Natural killer cell (primary cell): ENCODE data around the gene TANC1. TPM values are rescaled to one million over a fixed set of nuclear protein-coding genes. Genes with fewer than 3 reads are reported as not detected.

ENCODE experiments used
- ATAC-seq, 3 donors: fragments of 150-1000 bp in 2 of 3; fragments of 200-7000 bp in 1 of 3; cut with Tn5 transposase; 1 replicate in 1 of 3; 2 replicates in 2 of 3; pipeline ENCODE4 v1.10.0; 2021; ENCODE audit warnings: mild to moderate bottlenecking in 2 of 3, moderate library complexity in 2 of 3
- DNase-seq, 2 donors: peaks; one replicate each; pipeline versions ENCODE4 v3.0.0 to v3.0.0-alpha.2; 2013 to 2021; ENCODE audit warnings: mixed read lengths in 1 of 2
- H3K27ac ChIP-seq: one replicate; pipeline ENCODE4 v1.5.1; 2013; ENCODE audit warnings: mild to moderate bottlenecking, low read length
- H3K27me3 ChIP-seq: one replicate; pipeline ENCODE4 v1.6.1; 2013; ENCODE audit warnings: low read length; ENCODE audit not compliant: control insufficient read depth, insufficient read depth
- H3K36me3 ChIP-seq: one replicate; pipeline ENCODE4 v1.6.1; 2013; ENCODE audit warnings: low read length; ENCODE audit not compliant: control insufficient read depth, insufficient read depth
- H3K4me1 ChIP-seq: one replicate; pipeline ENCODE4 v1.6.1; 2013; ENCODE audit warnings: low read length; ENCODE audit not compliant: control insufficient read depth, insufficient read depth
- H3K4me3 ChIP-seq: one replicate; pipeline ENCODE4 v1.5.1; 2013; ENCODE audit warnings: low read length
- H3K9me3 ChIP-seq: one replicate; pipeline ENCODE4 v1.6.1; 2013; ENCODE audit warnings: low read length; ENCODE audit not compliant: control insufficient read depth, insufficient read depth
- H3K27ac Mint-ChIP-seq, 2 donors: one replicate each; pipeline ENCODE4 v1.8.0; 2022; ENCODE audit warnings: mild to moderate bottlenecking in 2 of 2, mixed read lengths in 2 of 2, moderate library complexity in 1 of 2
- H3K27me3 Mint-ChIP-seq, 2 donors: one replicate each; pipeline ENCODE4 v1.8.0; 2022; ENCODE audit warnings: low read depth in 2 of 2, mixed read lengths in 2 of 2
- H3K36me3 Mint-ChIP-seq: one replicate; pipeline ENCODE4 v1.8.0; 2022; ENCODE audit warnings: mixed read lengths
- H3K4me1 Mint-ChIP-seq, 2 donors: one replicate each; pipeline ENCODE4 v1.8.0; 2022; ENCODE audit warnings: mixed read lengths in 2 of 2
- H3K4me3 Mint-ChIP-seq: one replicate; pipeline ENCODE4 v1.8.0; 2022; ENCODE audit warnings: mild to moderate bottlenecking, moderate library complexity, mixed read lengths
- H3K9me3 Mint-ChIP-seq, 2 donors: one replicate each; pipeline ENCODE4 v1.8.0; 2022; ENCODE audit warnings: mixed read lengths in 2 of 2
- CTCF ChIP-seq: fragments of 200-600 bp; IDR thresholded peaks from one replicate; pipeline ENCODE4 v1.8.0; 2022; ENCODE audit warnings: antibody characterized with exemption
- whole genome bisulfite sequencing: methylation state at CpG from one replicate; pipeline ENCODE4 v1.1.7; 2013; ENCODE audit warnings: missing lambda C conversion rate; ENCODE audit not compliant: insufficient coverage; 5-methylcytosine and 5-hydroxymethylcytosine counted together
- intact Hi-C: fragments of 100-400 bp; cut with micrococcal nuclease; formaldehyde crosslinking; loops from one replicate; pipeline ENCODE4 v1.14.2; 2022
- total RNA-seq, 4 donors: library from RNA; stranded (reverse); fragments of 120-200 nt in 1 of 4; gene quantifications; one replicate each; pipeline versions ENCODE4 v1.2.3 to v1.2.4, GENCODE V29; 2013 to 2022

The TANC1 gene
- total RNA-seq, 3 donors from 2014 or later (not counting 1 experiment from before 2014, with no cell fraction given): 0.82 to 4.2 (median 1.1) TPM

GRCh38 chr2:158963071-158963470, 5.4 kb upstream of the TANC1 start:
- no peak for ATAC-seq
- intact Hi-C loops: no loop called here
- no peak for DNase-seq
- Mint-ChIP-seq H3K27ac (no peak overlapping the region), H3K4me3 (no peak overlapping the region), H3K9me3 (no peaks in the 10 kb centered on the region), H3K36me3 (no peaks in the 10 kb centered on the region), H3K4me1 (peaks cover 0 to 4% of the 10 kb centered on the region in 2 donors), H3K27me3 (peaks cover 12 to 25% of the 10 kb centered on the region in 2 donors)
- H3K27ac ChIP-seq: no peak overlapping the region
- H3K27me3 ChIP-seq: peaks cover 10% of the 10 kb centered on the region
- no peak overlapping the region for H3K4me3 ChIP-seq
- TF ChIP-seq CTCF: no peak
- H3K9me3 ChIP-seq: no peaks in the 10 kb centered on the region
- H3K4me1 ChIP-seq: peaks cover 4% of the 10 kb centered on the region
- no peaks in the 10 kb centered on the region for H3K36me3 ChIP-seq
- WGBS: 100% methylated on average over 1 of the region's 3 CpGs

GRCh38 chr2:158965107-158965506, 3.3 kb upstream of the TANC1 start:
- H3K4me3 ChIP-seq: no peak overlapping the region
- H3K27ac ChIP-seq: no peak overlapping the region
- DNase-seq (no peak), ATAC-seq (no peak)
- peaks cover 11 to 18% of the 10 kb centered on the region in 2 donors for H3K4me1 Mint-ChIP-seq
- no peaks in the 10 kb centered on the region for H3K36me3 Mint-ChIP-seq
- H3K9me3 ChIP-seq: no peaks in the 10 kb centered on the region
- no peak overlapping the region for H3K4me3 Mint-ChIP-seq
- no peak overlapping the region for H3K27ac Mint-ChIP-seq
- peaks cover 24 to 33% of the 10 kb centered on the region in 2 donors for H3K27me3 Mint-ChIP-seq
- intact Hi-C loops: no loop called here
- H3K9me3 Mint-ChIP-seq: no peaks in the 10 kb centered on the region
- peaks cover 20% of the 10 kb centered on the region for H3K4me1 ChIP-seq
- H3K27me3 ChIP-seq: peaks cover 17% of the 10 kb centered on the region
- H3K36me3 ChIP-seq: no peaks in the 10 kb centered on the region
- WGBS: 94% methylated on average over 3 of the region's 5 CpGs
- TF ChIP-seq CTCF: no peak

GRCh38 chr2:158965641-158966040, 2.8 kb upstream of the TANC1 start:
- WGBS: 92% methylated on average over 2 of the region's 3 CpGs
- intact Hi-C loops: no loop called here
- no peak for TF ChIP-seq CTCF

GRCh38 chr2:158966312-158966711, 2.1 kb upstream of the TANC1 start:
- Mint-ChIP-seq H3K9me3 (no peaks in the 10 kb centered on the region), H3K4me3 (no peak overlapping the region), H3K27ac (no peak overlapping the region), H3K4me1 (peaks cover 16 to 22% of the 10 kb centered on the region in 2 donors), H3K36me3 (no peaks in the 10 kb centered on the region), H3K27me3 (peaks cover 36 to 39% of the 10 kb centered on the region in 2 donors)
- no peaks in the 10 kb centered on the region for H3K9me3 ChIP-seq
- peaks cover 25% of the 10 kb centered on the region for H3K27me3 ChIP-seq
- no CpG with 5 or more reads among the region's 1 CpG for WGBS
- TF ChIP-seq CTCF: no peak
- H3K27ac ChIP-seq: no peak overlapping the region
- H3K36me3 ChIP-seq: no peaks in the 10 kb centered on the region
- intact Hi-C loops: no loop called here
- ATAC-seq (no peak), DNase-seq (no peak)
- H3K4me1 ChIP-seq: peaks cover 22% of the 10 kb centered on the region
- H3K4me3 ChIP-seq: no peak overlapping the region

More at GRCh38 chr2:158965641-158966040, 2.8 kb upstream of the TANC1 start:
- Histone ChIP-seq H3K4me3 (no peak overlapping the region), H3K27me3 (peaks cover 19% of the 10 kb centered on the region), H3K36me3 (no peaks in the 10 kb centered on the region), H3K9me3 (no peaks in the 10 kb centered on the region), H3K27ac (no peak overlapping the region), H3K4me1 (peaks cover 22% of the 10 kb centered on the region)
- Mint-ChIP-seq H3K4me3 (no peak overlapping the region), H3K4me1 (peaks cover 16 to 22% of the 10 kb centered on the region in 2 donors), H3K27me3 (peaks cover 29 to 39% of the 10 kb centered on the region in 2 donors), H3K9me3 (no peaks in the 10 kb centered on the region), H3K36me3 (no peaks in the 10 kb centered on the region), H3K27ac (no peak overlapping the region)
- no peak for ATAC-seq
- no peak for DNase-seq
